ENCODE measurements around the gene TTC24. TPM values are rescaled to one million over a fixed set of nuclear protein-coding genes. Genes with fewer than 3 reads are reported as not detected.
"Not testable (repeated sequence)": the region's sequence is repeated elsewhere in the genome, so short reads cannot be mapped to it uniquely, and the experiment has no call there.

The TTC24 gene
- total RNA-seq, 3 donors from 2014 or later: not detected

DNA sequence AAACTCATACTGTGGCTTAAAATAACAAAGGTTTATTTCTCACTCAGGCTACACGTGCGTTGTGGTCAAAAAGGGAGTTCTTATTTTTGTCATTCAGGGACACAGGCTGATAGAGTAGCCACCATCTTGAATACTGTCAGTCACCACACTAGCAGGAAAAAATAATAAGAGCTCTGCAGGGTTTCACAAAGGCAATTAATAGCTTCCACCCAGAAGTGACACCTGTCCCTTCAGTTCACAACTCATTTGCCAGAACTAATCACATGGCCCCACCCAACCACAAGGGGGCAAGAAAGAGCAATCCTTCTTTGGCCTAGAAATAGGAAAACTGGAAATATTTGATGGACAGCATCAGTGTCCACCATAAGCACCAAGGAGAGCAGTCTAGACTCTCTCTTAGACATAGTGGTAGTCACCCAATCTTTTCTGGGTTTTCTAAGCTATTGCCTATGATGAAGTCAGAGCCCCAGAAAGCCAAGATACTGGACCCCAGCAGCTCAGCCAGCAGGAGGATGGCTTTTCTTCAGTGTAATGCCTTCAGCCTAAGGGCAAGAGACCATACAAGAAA, 47.9 kb downstream of the TTC24 start:
- no peak for DNase-seq (ENCODE audit: low spot score in 2 of 2)
- Histone ChIP-seq H3K27me3 (peaks cover 15 to 39% of the 10 kb centered on the region in 2 donors), H3K4me1 (peaks cover 11 to 16% of the 10 kb centered on the region in 2 donors), H3K27ac (no peak overlapping the region), H3K36me3 (no peaks in the 10 kb centered on the region), H3K9me3 (no peaks in the 10 kb centered on the region), H3K4me3 (no peak overlapping the region)
- TF ChIP-seq POLR2AphosphoS5 (IDR thresholded peaks at IDR 0.05) (no peak), POLR2A (IDR thresholded peaks at IDR 0.05) (no peak)
- TF ChIP-seq, protein P1, sequence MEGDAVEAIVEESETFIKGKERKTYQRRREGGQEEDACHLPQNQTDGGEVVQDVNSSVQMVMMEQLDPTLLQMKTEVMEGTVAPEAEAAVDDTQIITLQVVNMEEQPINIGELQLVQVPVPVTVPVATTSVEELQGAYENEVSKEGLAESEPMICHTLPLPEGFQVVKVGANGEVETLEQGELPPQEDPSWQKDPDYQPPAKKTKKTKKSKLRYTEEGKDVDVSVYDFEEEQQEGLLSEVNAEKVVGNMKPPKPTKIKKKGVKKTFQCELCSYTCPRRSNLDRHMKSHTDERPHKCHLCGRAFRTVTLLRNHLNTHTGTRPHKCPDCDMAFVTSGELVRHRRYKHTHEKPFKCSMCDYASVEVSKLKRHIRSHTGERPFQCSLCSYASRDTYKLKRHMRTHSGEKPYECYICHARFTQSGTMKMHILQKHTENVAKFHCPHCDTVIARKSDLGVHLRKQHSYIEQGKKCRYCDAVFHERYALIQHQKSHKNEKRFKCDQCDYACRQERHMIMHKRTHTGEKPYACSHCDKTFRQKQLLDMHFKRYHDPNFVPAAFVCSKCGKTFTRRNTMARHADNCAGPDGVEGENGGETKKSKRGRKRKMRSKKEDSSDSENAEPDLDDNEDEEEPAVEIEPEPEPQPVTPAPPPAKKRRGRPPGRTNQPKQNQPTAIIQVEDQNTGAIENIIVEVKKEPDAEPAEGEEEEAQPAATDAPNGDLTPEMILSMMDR (IDR thresholded peaks at IDR 0.05): peak; percentile 46 to 58 (median 57)
- intact Hi-C loops (cut with DNase I; ENCODE audit: low total_unique reads): no loop called here

DNA sequence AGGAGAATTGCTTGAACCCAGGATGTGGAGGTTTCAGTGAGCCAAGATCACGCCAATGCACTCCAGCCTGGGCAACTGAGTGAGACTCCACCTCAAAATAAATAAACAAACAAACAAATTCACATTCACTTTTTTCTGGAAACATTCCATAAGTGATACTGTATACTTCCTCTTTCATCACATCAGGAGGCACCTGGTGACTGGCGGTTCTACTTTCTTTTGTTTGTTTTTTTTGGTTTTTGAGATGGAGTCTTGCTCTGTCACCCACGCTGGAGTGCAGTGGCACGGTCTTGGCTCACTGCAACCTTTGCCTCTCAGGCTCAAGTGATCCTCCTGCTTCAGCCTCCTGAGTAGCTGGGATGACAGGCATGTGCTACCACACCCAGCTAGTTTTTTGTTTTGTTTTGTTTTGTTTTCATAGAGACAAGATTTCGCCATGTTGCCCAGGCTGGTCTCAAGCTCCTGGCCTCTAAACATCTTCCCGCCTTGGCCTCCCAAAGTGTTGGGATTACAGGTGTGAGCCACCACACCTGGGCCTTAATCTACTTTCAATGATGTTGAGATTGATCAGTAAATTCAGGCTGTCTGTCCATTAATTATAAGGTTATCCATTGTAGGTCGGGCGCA, 50.4 kb downstream of the TTC24 start:
- H3K4me3 ChIP-seq: no peak overlapping the region
- no peak overlapping the region for H3K27ac ChIP-seq
- no peaks in the 10 kb centered on the region for H3K9me3 ChIP-seq
- no peak for DNase-seq (ENCODE audit: low spot score in 2 of 2)
- no peaks in the 10 kb centered on the region for H3K36me3 ChIP-seq
- intact Hi-C loops (cut with DNase I; ENCODE audit: low total_unique reads): no loop called here
- TF ChIP-seq POLR2A (IDR thresholded peaks at IDR 0.05) (no peak), POLR2AphosphoS5 (IDR thresholded peaks at IDR 0.05) (no peak)
- peaks cover 10 to 25% of the 10 kb centered on the region in 2 donors for H3K27me3 ChIP-seq
- H3K4me1 ChIP-seq: peaks cover 5 to 8% of the 10 kb centered on the region in 2 donors

DNA sequence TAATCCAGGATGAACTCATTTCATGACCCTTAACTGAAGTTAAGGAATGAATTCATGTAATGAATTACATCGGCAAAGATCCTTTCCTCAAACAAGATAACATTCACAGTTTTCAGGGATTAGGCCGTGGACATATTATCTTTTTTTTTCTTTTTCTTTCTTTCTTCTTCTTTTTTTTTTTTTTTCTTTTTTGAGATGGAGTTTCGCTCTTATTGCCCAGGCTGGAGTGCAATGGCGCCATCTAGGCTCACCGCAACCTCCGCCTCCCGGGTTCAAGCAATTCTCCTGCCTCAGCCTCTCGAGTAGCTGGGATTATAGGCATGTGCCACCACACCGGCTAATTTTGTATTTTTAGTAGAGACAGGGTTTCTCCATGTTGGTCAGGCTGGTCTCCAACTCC, 51.6 kb downstream of the TTC24 start:
- intact Hi-C loops (cut with DNase I; ENCODE audit: low total_unique reads); H3K9me3 ChIP-seq; H3K4me1 ChIP-seq; DNase-seq (ENCODE audit: low spot score in 2 of 2); H3K4me3 ChIP-seq; H3K27ac ChIP-seq; H3K36me3 ChIP-seq: not testable (repeated sequence)
- H3K27me3 ChIP-seq: peaks cover 3 to 13% of the 10 kb centered on the region in 2 donors

DNA sequence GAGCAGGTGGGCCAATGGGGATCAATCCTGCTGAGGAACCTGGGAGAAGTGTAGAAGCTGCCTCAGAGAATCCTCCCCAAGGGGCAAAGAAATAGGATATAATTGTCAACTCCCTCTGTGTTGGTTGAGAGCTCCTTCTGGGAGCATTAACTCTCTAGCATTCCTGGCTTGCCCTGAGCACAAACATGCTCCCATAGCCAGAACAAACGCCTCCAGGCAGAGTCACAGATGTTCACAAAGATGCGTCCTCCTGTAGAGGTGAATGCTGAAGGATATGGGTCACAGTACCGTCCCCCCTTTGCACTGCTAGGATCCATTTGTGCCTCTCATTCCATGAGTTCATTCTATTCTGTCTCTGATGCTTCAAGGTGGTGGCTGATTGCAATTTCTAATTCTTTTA, 52.8 kb downstream of the TTC24 start:
- no peak for TF ChIP-seq POLR2A (IDR thresholded peaks at IDR 0.05)
- TF ChIP-seq, protein P1 (IDR thresholded peaks at IDR 0.05): no peak
- TF ChIP-seq POLR2AphosphoS5 (IDR thresholded peaks at IDR 0.05): no peak
- Histone ChIP-seq H3K4me1 (no peaks in the 10 kb centered on the region), H3K27ac (no peak overlapping the region), H3K9me3 (no peaks in the 10 kb centered on the region), H3K36me3 (no peaks in the 10 kb centered on the region), H3K27me3 (peaks cover 0 to 3% of the 10 kb centered on the region in 2 donors), H3K4me3 (no peak overlapping the region)
- DNase-seq (ENCODE audit: low spot score in 2 of 2): no peak
- intact Hi-C loops (cut with DNase I; ENCODE audit: low total_unique reads): no loop called here

Other genes starting within 250 kb of the TTC24 start
- gene CCT3, start 241.4 kb upstream of the TTC24 start, total RNA-seq: 100 to 1,000 TPM; 150 to 263 (median 262) TPM
- gene TSACC, start 241.2 kb upstream of the TTC24 start, total RNA-seq: 1 to 10 TPM in 2 of 3 donors, not detected in 1; 1.4 to 1.5 TPM
- not detected for gene RHBG, start 210.5 kb upstream of the TTC24 start, total RNA-seq
- 10 to 100 TPM; 25.8 to 34.9 (median 32.1) TPM for gene MEF2D, start 78.9 kb upstream of the TTC24 start, total RNA-seq
- 1 to 10 TPM in 1 of 3 donors, under 1 TPM in 2; under 0.01 to 1.4 (median 0.15) TPM for gene IQGAP3, start 7.2 kb upstream of the TTC24 start, total RNA-seq
- gene NAXE, start 12.1 kb downstream of the TTC24 start, total RNA-seq: 10 to 100 TPM; 70.4 to 90.5 (median 75.5) TPM
- 10 to 100 TPM; 20.2 to 31.1 (median 23.7) TPM for gene GPATCH4, start 21.8 kb downstream of the TTC24 start, total RNA-seq
- not detected for gene HAPLN2, start 39.7 kb downstream of the TTC24 start, total RNA-seq
- gene BCAN, start 62.4 kb downstream of the TTC24 start, total RNA-seq: under 1 TPM in 1 of 3 donors, not detected in 2; 0.44 TPM
- gene NES, start 97.7 kb downstream of the TTC24 start, total RNA-seq: 10 to 100 TPM in 2 of 3 donors, 1 to 10 TPM in 1; 9.9 to 28.5 (median 14.9) TPM
- gene CRABP2, start 125.9 kb downstream of the TTC24 start, total RNA-seq: 10 to 100 TPM in 2 of 3 donors, 1 to 10 TPM in 1; 4.2 to 61.6 (median 28.2) TPM
- 10 to 100 TPM; 15.5 to 41.3 (median 30.2) TPM for gene METTL25B, start 148.7 kb downstream of the TTC24 start, total RNA-seq
- 10 to 100 TPM; 13.6 to 25.2 (median 21.0) TPM for gene ISG20L2, start 149.0 kb downstream of the TTC24 start, total RNA-seq
- 10 to 100 TPM; 36.6 to 63.9 (median 63.8) TPM for gene MRPL24, start 161.4 kb downstream of the TTC24 start, total RNA-seq
- gene HDGF, start 172.0 kb downstream of the TTC24 start, total RNA-seq: 100 to 1,000 TPM; 133 to 178 (median 173) TPM
- gene PRCC, start 187.8 kb downstream of the TTC24 start, total RNA-seq: 10 to 100 TPM; 21.6 to 35.9 (median 24.9) TPM
- 1 to 10 TPM in 2 of 3 donors, not detected in 1; 4.6 to 5.4 TPM for gene SH2D2A, start 237.1 kb downstream of the TTC24 start, total RNA-seq

All from breast epithelium (tissue), 4 donors.